OCI-LY7 (cell line): ENCODE data around the gene PCDH8. TPM values are rescaled to one million over a fixed set of nuclear protein-coding genes. Genes with fewer than 3 reads are reported as not detected.

Experiments used
- BruUV-seq: library from RNA; stranded (reverse); fragments of 400-500 nt; replicated peaks from 2 replicates; lab custom pipeline; 2021; lab: Mats Ljungman, UMichigan
- CTCF ChIA-PET: fragments of 300-600 bp; sonication (Branson Sonifier 250); formaldehyde crosslinking; loops from one replicate; lab custom pipeline; 2022; ENCODE audit warnings: antibody characterized with exemption; ENCODE audit not compliant: unreplicated experiment; lab: Charles Lee
- POLR2A ChIA-PET: fragments of 300-600 bp; sonication (Branson Sonifier 250); formaldehyde crosslinking; loops from one replicate; lab custom pipeline; 2022; ENCODE audit warnings: antibody characterized with exemption; lab: Charles Lee
- DNase-seq: peaks from one replicate; pipeline ENCODE4 v3.0.0-alpha.2; 2015; ENCODE audit warnings: low spot score
- H2AFZ ChIP-seq: fragments of 200-600 bp; sonication (generic), shearing (Covaris generic); 2 replicates; pipeline ENCODE4 v1.6.1; 2014; ENCODE audit warnings: mild to moderate bottlenecking, antibody characterized with exemption, low read length, moderate library complexity
- H3K27ac ChIP-seq: fragments of 200-600 bp; sonication (generic); 2 replicates; pipeline ENCODE4 v1.5.1; 2014; ENCODE audit warnings: mixed run types, low read depth, mild to moderate bottlenecking, moderate library complexity, low read length, inconsistent platforms; ENCODE audit not compliant: poor library complexity, severe bottlenecking
- H3K36me3 ChIP-seq: fragments of 200-600 bp; sonication (generic); 2 replicates; pipeline ENCODE4 v1.6.1; 2014; ENCODE audit warnings: mild to moderate bottlenecking, antibody characterized with exemption, low read length, moderate library complexity, mixed read lengths; ENCODE audit not compliant: insufficient read depth
- H3K4me1 ChIP-seq: fragments of 200-600 bp; sonication (generic); 2 replicates; pipeline ENCODE4 v1.5.1; 2014; ENCODE audit warnings: mild to moderate bottlenecking, low read length; ENCODE audit not compliant: insufficient read depth, poor library complexity, severe bottlenecking
- H3K4me2 ChIP-seq: fragments of 200-600 bp; sonication (generic); 2 replicates; pipeline ENCODE4 v1.6.1; 2014; ENCODE audit warnings: mild to moderate bottlenecking, low read length
- H3K4me3 ChIP-seq: fragments of 200-600 bp; sonication (generic); 2 replicates; pipeline ENCODE4 v1.5.1; 2014; ENCODE audit warnings: mild to moderate bottlenecking, low read depth, low read length; ENCODE audit not compliant: poor library complexity, severe bottlenecking
- H3K79me2 ChIP-seq: fragments of 200-600 bp; sonication (generic); 2 replicates; pipeline ENCODE4 v1.6.1; 2016; ENCODE audit warnings: low read depth, mild to moderate bottlenecking, low read length, moderate library complexity, mixed read lengths; ENCODE audit not compliant: insufficient read depth
- H3K9me2 ChIP-seq: fragments of 200-600 bp; sonication (generic); 2 replicates; pipeline ENCODE4 v1.6.1; 2016; ENCODE audit warnings: mild to moderate bottlenecking, low read length, mixed read lengths; ENCODE audit not compliant: insufficient read depth
- H3K9me3 ChIP-seq: fragments of 200-600 bp; sonication (generic); 2 replicates; pipeline ENCODE4 v1.6.1; 2014; ENCODE audit warnings: mild to moderate bottlenecking, mixed run types, low read length, mixed read lengths
- H4K20me1 ChIP-seq: fragments of 200-600 bp; sonication (generic); 2 replicates; pipeline ENCODE4 v1.6.1; 2014; ENCODE audit warnings: mild to moderate bottlenecking, antibody characterized with exemption, low read length, moderate library complexity, mixed read lengths; ENCODE audit not compliant: insufficient read depth
- CTCF ChIP-seq: fragments of 200-600 bp; sonication (generic); conservative IDR thresholded peaks from 2 replicates; pipeline ENCODE4 v1.5.1; 2014; ENCODE audit warnings: mild to moderate bottlenecking, antibody characterized with exemption, low read length, moderate library complexity, mixed read lengths
- EZH2phosphoT487 ChIP-seq: fragments of 200-600 bp; sonication (generic); IDR thresholded peaks from 2 replicates; pipeline ENCODE4 v1.6.1; 2018; ENCODE audit warnings: low read depth, borderline replicate concordance, mild to moderate bottlenecking, mixed run types, antibody characterized with exemption, low read length, moderate library complexity, mixed read lengths
- intact Hi-C: fragments of 100-400 bp; cut with micrococcal nuclease; formaldehyde crosslinking; loops from one replicate; pipeline ENCODE4 v1.10.0; 2022; ENCODE audit not compliant: unreplicated experiment
- total RNA-seq, 2 experiments: library from RNA; depleted of rRNA in 1 of 2; stranded (reverse); fragments of >200 nt in 1 of 2; shearing (Covaris generic) in 1 of 2; gene quantifications; 2 replicates each; pipeline ENCODE4 v1.2.3, GENCODE V29; 2014 to 2022

The PCDH8 gene
- total RNA-seq, 2 experiments from 2014 or later = not detected

DNA sequence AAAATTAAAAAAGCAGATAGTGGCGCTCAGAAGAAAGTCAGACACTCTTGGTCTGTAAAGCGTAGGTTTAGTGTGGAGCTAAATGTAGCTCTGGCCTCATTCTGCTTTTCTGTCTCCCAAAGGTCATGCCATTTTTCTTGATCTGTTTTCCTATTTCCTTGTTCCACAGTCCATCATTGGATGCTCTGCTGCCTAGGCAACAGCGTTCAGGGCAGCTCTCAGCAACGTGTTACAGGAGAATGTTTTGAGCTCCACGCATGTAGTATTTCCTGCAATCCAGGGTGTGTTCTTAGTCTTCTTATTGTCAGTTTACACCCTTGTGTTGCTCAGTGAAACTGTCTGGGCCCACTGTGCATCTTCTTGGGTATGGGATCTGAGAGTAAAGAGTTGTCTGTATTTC is 46.0 kb upstream of the PCDH8 start:
- Histone ChIP-seq H2AFZ (no peak overlapping the region), H3K4me3 (no peak overlapping the region), H3K9me2 (no peaks in the 10 kb centered on the region), H4K20me1 (no peaks in the 10 kb centered on the region), H3K36me3 (no peaks in the 10 kb centered on the region), H3K27ac (no peak overlapping the region), H3K79me2 (no peaks in the 10 kb centered on the region), H3K4me1 (no peaks in the 10 kb centered on the region), H3K9me3 (no peaks in the 10 kb centered on the region), H3K4me2 (no peak overlapping the region)
- BruUV-seq = no TSS peak
- DNase-seq = no peak
- TF ChIP-seq CTCF (no peak), EZH2phosphoT487 (no peak)
- ChIA-PET POLR2A (interaction anchor here (0.7 kb wide), 1 partner anchor 22 kb away, joined by 4 read pairs; no protein-coding TSS in a partner anchor), CTCF (interaction anchor here (0.6 kb wide), 1 partner anchor 37 kb away, joined by 3 read pairs; no protein-coding TSS in a partner anchor)
- intact Hi-C loops = no loop called here

DNA sequence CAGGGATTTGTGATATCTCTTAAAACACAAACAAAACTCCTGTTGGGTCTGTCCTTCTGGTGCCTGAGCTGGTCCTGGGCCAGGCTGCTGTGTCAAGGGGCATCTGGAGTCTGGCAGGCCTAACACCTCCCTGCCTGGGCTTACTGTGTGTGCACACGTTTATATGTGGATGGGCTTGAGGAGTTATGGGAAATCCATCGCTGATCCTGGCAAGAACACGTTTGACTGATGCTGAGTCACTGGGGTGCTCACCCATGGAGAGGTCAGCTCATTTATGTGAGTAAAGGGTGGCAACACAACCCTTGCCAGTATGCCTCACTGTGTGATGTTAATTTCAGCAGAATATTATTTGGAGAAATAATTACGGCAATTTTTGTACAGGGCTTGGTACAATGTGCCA is 44.5 kb upstream of the PCDH8 start:
- intact Hi-C loops = no loop called here
- no peaks in the 10 kb centered on the region for H4K20me1 ChIP-seq
- DNase-seq = no peak
- H3K4me2 ChIP-seq = no peak overlapping the region
- H3K4me1 ChIP-seq = no peaks in the 10 kb centered on the region
- no peaks in the 10 kb centered on the region for H3K36me3 ChIP-seq
- POLR2A ChIA-PET = no interaction called here
- H3K9me3 ChIP-seq = no peaks in the 10 kb centered on the region
- no peaks in the 10 kb centered on the region for H3K79me2 ChIP-seq
- H2AFZ ChIP-seq = no peak overlapping the region
- BruUV-seq = no TSS peak
- no peaks in the 10 kb centered on the region for H3K9me2 ChIP-seq
- CTCF ChIA-PET = no interaction called here
- TF ChIP-seq EZH2phosphoT487 (no peak), CTCF (no peak)
- H3K27ac ChIP-seq = no peak overlapping the region
- no peak overlapping the region for H3K4me3 ChIP-seq

- no peaks in the 10 kb centered on the region for H3K9me3 ChIP-seq
- H3K27ac ChIP-seq = no peak overlapping the region
- intact Hi-C loops = no loop called here
- no peak for DNase-seq
- H3K4me2 ChIP-seq = no peak overlapping the region
- BruUV-seq = no TSS peak
- no peak overlapping the region for H2AFZ ChIP-seq
- H3K4me1 ChIP-seq = no peaks in the 10 kb centered on the region
- ChIA-PET CTCF (no interaction called here), POLR2A (no interaction called here)
- no peaks in the 10 kb centered on the region for H3K79me2 ChIP-seq
- no peak overlapping the region for H3K4me3 ChIP-seq
- H3K9me2 ChIP-seq = no peaks in the 10 kb centered on the region
- no peaks in the 10 kb centered on the region for H3K36me3 ChIP-seq
- H4K20me1 ChIP-seq = no peaks in the 10 kb centered on the region
- TF ChIP-seq EZH2phosphoT487 (no peak), CTCF (no peak)
Observed at GRCh38 chr13:52891706-52892105, 43.3 kb upstream of the PCDH8 start.
